Measurements from ENCODE around the gene P2RX6. TPM values are rescaled to one million over a fixed set of nuclear protein-coding genes. Genes with fewer than 3 reads are reported as not detected.

The P2RX6 gene
- total and polyA plus RNA-seq, 2 donors (not counting 3 experiments of a cell fraction or from before 2014, with no cell fraction given) = 0.06 TPM; not detected in 1

GRCh38 chr22:20981787-20982562 lies 33.0 kb upstream of the P2RX6 start, which contains the start of gene LZTR1:
Gene LZTR1, plus strand, starts transcription at chr22:20982297. Its CDS starts 75 bp downstream, at chr22:20982372.
- Histone ChIP-seq H3K9me3 (replicated peaks; ENCODE audit: control insufficient read depth, insufficient read depth, low read length) (peaks cover 5% of the 10 kb centered on the region), H3K4me2 (ENCODE audit: insufficient read depth, low read length) (peak within 1 kb of the TSS; percentile 79), H4K20me1 (replicated peaks; ENCODE audit: control insufficient read depth, extremely low read depth, insufficient read depth, low read length) (no peaks in the 10 kb centered on the region), H3K9me1 (replicated peaks; ENCODE audit: control insufficient read depth, extremely low read depth, insufficient read depth, low read length) (no peaks in the 10 kb centered on the region), H3K9ac (replicated peaks; ENCODE audit: extremely low read depth, insufficient read depth, low read length) (peak within 1 kb of the TSS; percentile 70), H3K36me3 (ENCODE audit: control insufficient read depth in 2 of 2, extremely low read depth in 1 of 2, insufficient read depth in 2 of 2, low read length in 2 of 2) (peaks cover 0 to 10% of the 10 kb centered on the region in 2 experiments), H3K27ac (ENCODE audit: insufficient read depth, low read depth, low read length) (peak within 1 kb of the TSS; percentile 62), H2AFZ (ENCODE audit: low read depth, low read length) (peak within 1 kb of the TSS; percentile 92), H3K4me1 (ENCODE audit: control insufficient read depth, extremely low read depth, insufficient read depth, low read length) (peaks cover 17% of the 10 kb centered on the region), H3K4me3 (replicated peaks in 1 of 3; ENCODE audit: insufficient read depth in 1 of 3, low read depth in 1 of 3, low read length in 3 of 3) (peak within 1 kb of the TSS; percentile 54 to 92 (median 65)), H3K79me2 (ENCODE audit: control insufficient read depth, insufficient read depth, low read length) (peaks cover 17% of the 10 kb centered on the region), H3K27me3 (ENCODE audit: control insufficient read depth in 2 of 2, insufficient read depth in 2 of 2, low read length in 2 of 2) (no peaks in the 10 kb centered on the region)
- DNase-seq (ENCODE audit: low read depth, low spot score) = peak; percentile 91
- intact Hi-C loops (cut with micrococcal nuclease) (loop anchor here (1.0 kb wide), 3 partner anchors 20 to 97 kb away; partner anchors contain the start of gene THAP7), dilution Hi-C loops (cut with MboI; ENCODE audit: extremely low pct_ligation_motif_present, low sequenced_read_pairs) (no loop called here)
- TSS peak; percentile 91 for BruUV-seq (replicated peaks)
- peak; percentile 96 for FAIRE-seq
- POLR2A ChIA-PET = interaction anchor here (0.6 to 1.5 kb wide), 8 partner anchors 10 to 1917 kb away, joined by 3 to 10 read pairs (median 4); partner anchors contain the start of genes CRKL and THAP7
- TF ChIP-seq POLR2AphosphoS5 (IDR thresholded peaks at IDR 0.05; ENCODE audit: insufficient read depth, low read depth, low read length) (peak; percentile 99), EZH2 (IDR thresholded peaks at IDR 0.05; ENCODE audit: borderline replicate concordance, low read depth, low read length, severe bottlenecking) (no peak), CTCF (IDR thresholded peaks at IDR 0.05; ENCODE audit: extremely low read depth in 1 of 2, insufficient read depth in 1 of 2, low read depth in 1 of 2, low read length in 2 of 2) (peak; percentile 67 to 82), FOS (IDR thresholded peaks at IDR 0.05; ENCODE audit: borderline replicate concordance, insufficient read depth, low read length) (no peak), JUN (IDR thresholded peaks at IDR 0.05; ENCODE audit: borderline replicate concordance, insufficient read depth, insufficient read length, low read depth) (no peak), MAX (IDR thresholded peaks at IDR 0.05; ENCODE audit: insufficient read depth, insufficient read length) (peak; percentile 26), POLR2A (IDR thresholded peaks at IDR 0.05; ENCODE audit: low read depth, low read length) (peak; percentile 96), MYC (IDR thresholded peaks at IDR 0.05; ENCODE audit: low read depth, low read length) (no peak)
- CTCF ChIA-PET = interaction anchor here (0.6 to 2.5 kb wide), 12 partner anchors 9 to 178 kb away, joined by 3 to 31 read pairs (median 8); partner anchors contain the start of genes CRKL and THAP7

All from endothelial cell of umbilical vein (primary cell).